Measurements from ENCODE around the gene RFX1. TPM values are rescaled to one million over a fixed set of nuclear protein-coding genes. Genes with fewer than 3 reads are reported as not detected.

RFX1 gene
- polyA plus RNA-seq, 1 donor (not counting 4 experiments of a cell fraction or from before 2014, with no cell fraction given), result 0.45 TPM

DNA sequence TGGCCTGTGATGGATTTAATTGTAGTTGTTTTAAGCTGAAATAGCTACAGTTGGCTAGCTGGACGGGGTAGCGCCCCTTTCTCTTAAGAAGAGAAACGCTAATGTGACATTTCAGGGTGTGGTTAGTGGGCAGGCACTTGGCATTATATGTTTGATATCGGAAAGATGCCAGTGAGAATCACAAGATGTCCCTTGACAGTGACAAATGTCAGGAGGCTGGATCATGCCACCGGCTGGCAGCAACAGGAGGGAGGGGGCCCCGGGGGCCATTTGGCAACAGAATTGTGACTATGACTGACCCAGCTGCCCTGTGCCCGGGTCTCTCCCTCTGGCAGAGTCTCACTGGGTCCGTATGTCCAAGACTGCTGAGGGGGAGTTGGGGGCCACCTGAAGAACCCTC is 49.1 kb downstream of the RFX1 start:
- dilution Hi-C loops (cut with MboI; ENCODE audit: extremely low pct_ligation_motif_present, low sequenced_read_pairs), result no loop called here
- no peak overlapping the region for H3K9ac ChIP-seq (ENCODE audit: control insufficient read depth, extremely low read depth, insufficient read depth, low read length)
- DNase-seq (ENCODE audit: low read depth, low spot score) (no peak), FAIRE-seq (no peak)
- TF ChIP-seq, protein P1, sequence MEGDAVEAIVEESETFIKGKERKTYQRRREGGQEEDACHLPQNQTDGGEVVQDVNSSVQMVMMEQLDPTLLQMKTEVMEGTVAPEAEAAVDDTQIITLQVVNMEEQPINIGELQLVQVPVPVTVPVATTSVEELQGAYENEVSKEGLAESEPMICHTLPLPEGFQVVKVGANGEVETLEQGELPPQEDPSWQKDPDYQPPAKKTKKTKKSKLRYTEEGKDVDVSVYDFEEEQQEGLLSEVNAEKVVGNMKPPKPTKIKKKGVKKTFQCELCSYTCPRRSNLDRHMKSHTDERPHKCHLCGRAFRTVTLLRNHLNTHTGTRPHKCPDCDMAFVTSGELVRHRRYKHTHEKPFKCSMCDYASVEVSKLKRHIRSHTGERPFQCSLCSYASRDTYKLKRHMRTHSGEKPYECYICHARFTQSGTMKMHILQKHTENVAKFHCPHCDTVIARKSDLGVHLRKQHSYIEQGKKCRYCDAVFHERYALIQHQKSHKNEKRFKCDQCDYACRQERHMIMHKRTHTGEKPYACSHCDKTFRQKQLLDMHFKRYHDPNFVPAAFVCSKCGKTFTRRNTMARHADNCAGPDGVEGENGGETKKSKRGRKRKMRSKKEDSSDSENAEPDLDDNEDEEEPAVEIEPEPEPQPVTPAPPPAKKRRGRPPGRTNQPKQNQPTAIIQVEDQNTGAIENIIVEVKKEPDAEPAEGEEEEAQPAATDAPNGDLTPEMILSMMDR (optimal IDR thresholded peaks at IDR 0.05 in 1 of 3, IDR thresholded peaks at IDR 0.05 in 1 of 3, conservative IDR thresholded peaks at IDR 0.05 in 1 of 3; ENCODE audit: extremely low read depth in 1 of 3, insufficient read depth in 2 of 3, low read length in 3 of 3), result no peak
- TF ChIP-seq EZH2 (IDR thresholded peaks at IDR 0.05; ENCODE audit: low read length), result no peak
- H2AFZ ChIP-seq (ENCODE audit: control insufficient read depth, low read length), result no peak overlapping the region
- H3K4me2 ChIP-seq (ENCODE audit: control insufficient read depth, extremely low read depth, insufficient read depth, low read depth, low read length), result no peak overlapping the region
- H3K36me3 ChIP-seq (ENCODE audit: control insufficient read depth in 2 of 2, extremely low read depth in 1 of 2, insufficient read depth in 2 of 2, low read length in 2 of 2), result peaks cover 32 to 36% of the 10 kb centered on the region in 2 experiments
- no peaks in the 10 kb centered on the region for H3K9me3 ChIP-seq (ENCODE audit: control insufficient read depth, low read depth, low read length)
- H3K27ac ChIP-seq (ENCODE audit: control insufficient read depth, insufficient read depth, low read length), result no peak overlapping the region
- H3K79me2 ChIP-seq (ENCODE audit: control insufficient read depth, insufficient read depth, low read length), result peaks cover 19% of the 10 kb centered on the region
- H3K27me3 ChIP-seq (ENCODE audit: control insufficient read depth, extremely low read depth, insufficient read depth, low read length), result no peaks in the 10 kb centered on the region
- H3K4me3 ChIP-seq (ENCODE audit: control insufficient read depth in 2 of 3, extremely low read depth in 1 of 3, insufficient read depth in 2 of 3, low read depth in 1 of 3, low read length in 3 of 3), result no peak overlapping the region
- no peaks in the 10 kb centered on the region for H4K20me1 ChIP-seq (ENCODE audit: control insufficient read depth, extremely low read depth, insufficient read depth, low read length)
- peaks cover 9% of the 10 kb centered on the region for H3K4me1 ChIP-seq (ENCODE audit: control insufficient read depth, extremely low read depth, insufficient read depth, low read length)
- no peaks in the 10 kb centered on the region for H3K9me1 ChIP-seq (ENCODE audit: control insufficient read depth, extremely low read depth, insufficient read depth, low read length)

DNA sequence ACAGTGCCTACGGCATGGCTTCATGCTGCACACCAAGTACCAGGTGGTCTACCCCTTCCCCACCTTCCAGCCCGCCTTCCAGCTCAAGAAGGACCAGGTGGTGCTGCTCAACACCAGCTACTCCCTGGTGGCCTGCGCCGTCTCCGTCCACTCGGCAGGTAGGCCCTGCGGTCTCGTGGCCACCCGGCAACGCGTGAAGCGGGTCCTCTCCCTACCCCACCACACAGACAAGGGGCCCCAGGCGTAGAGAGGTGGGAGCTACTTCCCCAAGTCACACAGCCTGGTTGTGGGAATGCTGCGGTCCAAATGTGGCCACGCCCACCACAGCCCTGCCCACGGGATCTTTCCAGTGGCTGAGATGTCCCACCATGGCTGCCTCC is 49.8 kb downstream of the RFX1 start:
- H2AFZ ChIP-seq (ENCODE audit: control insufficient read depth, low read length), result no peak overlapping the region
- no peak overlapping the region for H3K4me3 ChIP-seq (ENCODE audit: control insufficient read depth in 2 of 3, extremely low read depth in 1 of 3, insufficient read depth in 2 of 3, low read depth in 1 of 3, low read length in 3 of 3)
- H4K20me1 ChIP-seq (ENCODE audit: control insufficient read depth, extremely low read depth, insufficient read depth, low read length), result no peaks in the 10 kb centered on the region
- dilution Hi-C loops (cut with MboI; ENCODE audit: extremely low pct_ligation_motif_present, low sequenced_read_pairs), result no loop called here
- H3K9ac ChIP-seq (ENCODE audit: control insufficient read depth, extremely low read depth, insufficient read depth, low read length), result no peak overlapping the region
- no peaks in the 10 kb centered on the region for H3K9me3 ChIP-seq (ENCODE audit: control insufficient read depth, low read depth, low read length)
- DNase-seq (ENCODE audit: low read depth, low spot score) (no peak), FAIRE-seq (no peak)
- H3K36me3 ChIP-seq (ENCODE audit: control insufficient read depth in 2 of 2, extremely low read depth in 1 of 2, insufficient read depth in 2 of 2, low read length in 2 of 2), result peaks cover 32 to 34% of the 10 kb centered on the region in 2 experiments
- TF ChIP-seq, protein P1 (optimal IDR thresholded peaks at IDR 0.05 in 1 of 3, IDR thresholded peaks at IDR 0.05 in 1 of 3, conservative IDR thresholded peaks at IDR 0.05 in 1 of 3; ENCODE audit: extremely low read depth in 1 of 3, insufficient read depth in 2 of 3, low read length in 3 of 3), result no peak
- no peak for TF ChIP-seq EZH2 (IDR thresholded peaks at IDR 0.05; ENCODE audit: low read length)
- no peak overlapping the region for H3K4me2 ChIP-seq (ENCODE audit: control insufficient read depth, extremely low read depth, insufficient read depth, low read depth, low read length)
- no peaks in the 10 kb centered on the region for H3K27me3 ChIP-seq (ENCODE audit: control insufficient read depth, extremely low read depth, insufficient read depth, low read length)
- peaks cover 9% of the 10 kb centered on the region for H3K4me1 ChIP-seq (ENCODE audit: control insufficient read depth, extremely low read depth, insufficient read depth, low read length)
- no peak overlapping the region for H3K27ac ChIP-seq (ENCODE audit: control insufficient read depth, insufficient read depth, low read length)
- peaks cover 19% of the 10 kb centered on the region for H3K79me2 ChIP-seq (ENCODE audit: control insufficient read depth, insufficient read depth, low read length)
- no peaks in the 10 kb centered on the region for H3K9me1 ChIP-seq (ENCODE audit: control insufficient read depth, extremely low read depth, insufficient read depth, low read length)
